SK-N-SH (cell line): ENCODE results near the gene CD300LF.

Experiments
- ELF1 ChIP-seq: IDR thresholded peaks from 2 replicates; pipeline ENCODE4 v1.4.0; 2012
- EP300 ChIP-seq, 2 experiments: IDR thresholded peaks; 2 replicates each; pipeline versions ENCODE4 v1.4.0 to v1.6.1; 2012; ENCODE audit warnings: borderline replicate concordance in 1 of 2, low read depth in 1 of 2, low read length in 1 of 2
- FOSL2 ChIP-seq: IDR thresholded peaks from 2 replicates; pipeline ENCODE4 v1.4.0; 2012; ENCODE audit warnings: low read depth, mild to moderate bottlenecking, moderate library complexity, borderline replicate concordance
- JUND ChIP-seq: IDR thresholded peaks from 2 replicates; pipeline ENCODE4 v1.4.0; 2012
- NRF1 ChIP-seq: IDR thresholded peaks from 2 replicates; pipeline ENCODE4 v1.6.1; 2012; ENCODE audit warnings: low read depth, mild to moderate bottlenecking, low read length
- POLR2AphosphoS5 ChIP-seq: IDR thresholded peaks from 2 replicates; pipeline ENCODE4 v1.6.1; 2012; ENCODE audit warnings: low read depth, low read length
- RCOR1 ChIP-seq: fragments of 150-350 bp; IDR thresholded peaks from 2 replicates; pipeline ENCODE4 v1.6.1; 2017; ENCODE audit warnings: antibody characterized with exemption, low read length
- RFX5 ChIP-seq: IDR thresholded peaks from 2 replicates; pipeline ENCODE4 v1.6.1; 2012; ENCODE audit warnings: mild to moderate bottlenecking, improper control_type of control experiment, low read length
- RXRA ChIP-seq: IDR thresholded peaks from 2 replicates; pipeline ENCODE4 v1.4.0; 2012; ENCODE audit warnings: low read depth, mild to moderate bottlenecking, borderline replicate concordance
- SIN3A ChIP-seq: IDR thresholded peaks from 2 replicates; pipeline ENCODE4 v1.6.1; 2012; ENCODE audit warnings: low read depth, mild to moderate bottlenecking, low read length, moderate library complexity, borderline replicate concordance
- SMC3 ChIP-seq: IDR thresholded peaks from 2 replicates; pipeline ENCODE4 v1.6.1; 2012; ENCODE audit warnings: low read depth, low read length, improper control_type of control experiment
- TF ChIP-seq, protein P1 (sequence below): IDR thresholded peaks from 2 replicates; pipeline ENCODE4; 2012
- TF ChIP-seq, protein P2 (sequence below): fragments of 200-600 bp; sonication (generic); IDR thresholded peaks from 2 replicates; pipeline ENCODE4 v1.6.1; 2017; ENCODE audit warnings: antibody characterized with exemption, mild to moderate bottlenecking, moderate library complexity

DNA sequence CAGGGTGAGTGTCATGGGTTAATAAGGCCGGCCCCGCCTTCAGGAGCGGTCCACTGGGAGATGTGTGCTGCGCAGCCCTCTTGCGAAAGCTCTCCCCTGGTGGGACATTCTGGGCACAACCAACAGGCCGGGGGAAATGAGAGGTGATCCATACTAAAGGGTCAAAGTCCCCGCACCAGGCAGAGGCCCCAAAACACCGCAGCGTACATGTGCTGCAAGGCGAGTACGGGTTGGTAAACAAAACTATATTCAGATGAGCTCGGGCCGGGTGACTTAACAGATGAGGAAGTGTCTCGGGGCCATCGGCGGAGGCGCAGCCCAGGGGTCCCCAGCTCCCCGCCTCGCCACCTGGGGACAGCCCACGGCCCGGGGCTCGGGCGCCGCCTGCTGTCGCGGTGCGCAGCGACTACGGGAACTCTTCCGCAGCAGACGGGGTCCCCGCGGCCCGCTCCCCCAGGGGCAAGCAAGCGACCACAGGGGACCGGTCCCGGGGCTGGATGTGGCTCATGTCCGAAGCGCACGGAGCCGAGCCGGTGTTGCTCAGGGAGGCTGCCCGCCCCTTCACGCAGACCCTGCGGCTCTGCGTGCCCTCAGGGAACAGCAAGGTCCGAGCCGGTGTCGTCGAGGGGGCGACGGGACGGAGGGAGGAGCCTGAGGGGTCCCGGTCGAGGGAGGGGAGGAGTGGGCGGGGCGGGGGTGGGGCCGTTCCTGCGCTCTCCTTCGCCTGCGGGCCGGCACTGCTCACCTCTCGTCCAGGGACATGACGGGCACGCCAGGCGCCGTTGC lies 24.0 kb upstream of the CD300LF start, which contains the start of gene RAB37:
- TF ChIP-seq POLR2AphosphoS5 (no peak), EP300 (IDR thresholded peaks at IDR 0.05; ENCODE audit: borderline replicate concordance in 1 of 2, low read depth in 1 of 2, low read length in 1 of 2) (no peak), ELF1 (no peak), RFX5 (no peak), RCOR1 (no peak), FOSL2 (no peak), SIN3A (no peak), JUND (no peak), SMC3 (peak; percentile 45; the same call in 1 of the 2 replicates), NRF1 (no peak), RXRA (no peak)
- TF ChIP-seq, protein P1, sequence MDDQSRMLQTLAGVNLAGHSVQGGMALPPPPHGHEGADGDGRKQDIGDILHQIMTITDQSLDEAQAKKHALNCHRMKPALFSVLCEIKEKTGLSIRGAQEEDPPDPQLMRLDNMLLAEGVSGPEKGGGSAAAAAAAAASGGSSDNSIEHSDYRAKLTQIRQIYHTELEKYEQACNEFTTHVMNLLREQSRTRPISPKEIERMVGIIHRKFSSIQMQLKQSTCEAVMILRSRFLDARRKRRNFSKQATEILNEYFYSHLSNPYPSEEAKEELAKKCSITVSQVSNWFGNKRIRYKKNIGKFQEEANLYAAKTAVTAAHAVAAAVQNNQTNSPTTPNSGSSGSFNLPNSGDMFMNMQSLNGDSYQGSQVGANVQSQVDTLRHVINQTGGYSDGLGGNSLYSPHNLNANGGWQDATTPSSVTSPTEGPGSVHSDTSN: no peak
- TF ChIP-seq, protein P2, sequence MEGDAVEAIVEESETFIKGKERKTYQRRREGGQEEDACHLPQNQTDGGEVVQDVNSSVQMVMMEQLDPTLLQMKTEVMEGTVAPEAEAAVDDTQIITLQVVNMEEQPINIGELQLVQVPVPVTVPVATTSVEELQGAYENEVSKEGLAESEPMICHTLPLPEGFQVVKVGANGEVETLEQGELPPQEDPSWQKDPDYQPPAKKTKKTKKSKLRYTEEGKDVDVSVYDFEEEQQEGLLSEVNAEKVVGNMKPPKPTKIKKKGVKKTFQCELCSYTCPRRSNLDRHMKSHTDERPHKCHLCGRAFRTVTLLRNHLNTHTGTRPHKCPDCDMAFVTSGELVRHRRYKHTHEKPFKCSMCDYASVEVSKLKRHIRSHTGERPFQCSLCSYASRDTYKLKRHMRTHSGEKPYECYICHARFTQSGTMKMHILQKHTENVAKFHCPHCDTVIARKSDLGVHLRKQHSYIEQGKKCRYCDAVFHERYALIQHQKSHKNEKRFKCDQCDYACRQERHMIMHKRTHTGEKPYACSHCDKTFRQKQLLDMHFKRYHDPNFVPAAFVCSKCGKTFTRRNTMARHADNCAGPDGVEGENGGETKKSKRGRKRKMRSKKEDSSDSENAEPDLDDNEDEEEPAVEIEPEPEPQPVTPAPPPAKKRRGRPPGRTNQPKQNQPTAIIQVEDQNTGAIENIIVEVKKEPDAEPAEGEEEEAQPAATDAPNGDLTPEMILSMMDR: peak; percentile 43
